Brain pericyte (primary cell): ENCODE results near the gene POLR3H.

Experiments
- DNase-seq: peaks from one replicate; pipeline ENCODE4 v3.0.0-alpha.2; 2012; ENCODE audit warnings: low read depth, low spot score

The POLR3H gene

GRCh38 chr22:41535244-41535643 lies 9.0 kb downstream of the POLR3H start:
- no peak for DNase-seq

- DNase-seq, result no peak
Measured at GRCh38 chr22:41534219-41534618, 10.1 kb downstream of the POLR3H start.

GRCh38 chr22:41532908-41533825 lies 11.1 kb downstream of the POLR3H start:
- DNase-seq, result no peak

GRCh38 chr22:41531715-41532477 lies 12.4 kb downstream of the POLR3H start:
- no peak for DNase-seq

GRCh38 chr22:41530890-41531714 lies 13.2 kb downstream of the POLR3H start:
- no peak for DNase-seq

GRCh38 chr22:41528938-41529561 lies 15.2 kb downstream of the POLR3H start:
- no peak for DNase-seq

GRCh38 chr22:41528132-41528766 lies 16.0 kb downstream of the POLR3H start:
- DNase-seq, result no peak

GRCh38 chr22:41526830-41527799 lies 17.2 kb downstream of the POLR3H start:
- DNase-seq, result no peak

GRCh38 chr22:41526226-41526829 lies 17.9 kb downstream of the POLR3H start:
- no peak for DNase-seq

GRCh38 chr22:41525450-41526225 lies 18.6 kb downstream of the POLR3H start:
- DNase-seq, result no peak

- DNase-seq, result no peak
Measured at GRCh38 chr22:41524809-41525449, 19.3 kb downstream of the POLR3H start.

GRCh38 chr22:41524251-41524661 lies 20.0 kb downstream of the POLR3H start:
- no peak for DNase-seq

- peak; percentile 46 for DNase-seq
Measured at GRCh38 chr22:41523464-41524221, 20.6 kb downstream of the POLR3H start.

- DNase-seq, result no peak
Measured at GRCh38 chr22:41522813-41523212, 21.5 kb downstream of the POLR3H start.

GRCh38 chr22:41521126-41521525 lies 23.1 kb downstream of the POLR3H start:
- DNase-seq, result no peak

- DNase-seq, result no peak
Measured at GRCh38 chr22:41518048-41518347, 26.3 kb downstream of the POLR3H start.
